Parathyroid adenoma (tissue), 2 donors: ENCODE measurements around the gene MS4A12.
"Not testable (repeated sequence)": the region's sequence is repeated elsewhere in the genome, so short reads cannot be mapped to it uniquely, and the experiment has no call there.

Experiments
- H2AFZ ChIP-seq: fragments of 300-600 bp; sonication (generic); one replicate; pipeline ENCODE4 v1.7.0; 2017; ENCODE audit warnings: antibody characterized with exemption, mild to moderate bottlenecking
- H3K27ac ChIP-seq: fragments of 300-600 bp; sonication (generic); one replicate; pipeline ENCODE4 v1.7.0; 2017
- H3K27me3 ChIP-seq: fragments of 300-600 bp; sonication (generic); one replicate; pipeline ENCODE4 v1.7.0; 2017; ENCODE audit warnings: low read length; ENCODE audit not compliant: control insufficient read depth, insufficient read depth
- H3K36me3 ChIP-seq: fragments of 300-600 bp; sonication (generic); one replicate; pipeline ENCODE4 v1.7.0; 2017; ENCODE audit warnings: low read length; ENCODE audit not compliant: control insufficient read depth, insufficient read depth
- H3K4me1 ChIP-seq: fragments of 300-600 bp; sonication (generic); one replicate; pipeline ENCODE4 v1.7.0; 2017; ENCODE audit warnings: control low read depth
- H3K4me2 ChIP-seq: fragments of 300-600 bp; sonication (generic); one replicate; pipeline ENCODE4 v1.7.0; 2017; ENCODE audit warnings: low read length
- H3K4me3 ChIP-seq: fragments of 300-600 bp; sonication (generic); one replicate; pipeline ENCODE4 v1.7.0; 2017; ENCODE audit warnings: low read depth, low read length
- H3K79me2 ChIP-seq: fragments of 300-600 bp; sonication (generic); one replicate; pipeline ENCODE4 v1.7.0; 2017; ENCODE audit warnings: control low read depth
- H3K9ac ChIP-seq: fragments of 300-600 bp; sonication (generic); one replicate; pipeline ENCODE4 v1.7.0; 2017; ENCODE audit warnings: mild to moderate bottlenecking
- H3K9me3 ChIP-seq: fragments of 300-600 bp; sonication (generic); one replicate; pipeline ENCODE4 v1.7.0; 2017; ENCODE audit warnings: low read length; ENCODE audit not compliant: control insufficient read depth
- CTCF ChIP-seq: fragments of 300-600 bp; sonication (generic); IDR thresholded peaks from one replicate; pipeline ENCODE4 v1.7.0; 2017; ENCODE audit warnings: antibody characterized with exemption, mild to moderate bottlenecking
- donor health status: primary hyperparathyroidism.

MS4A12 gene

GRCh38 chr11:60528465-60528864 lies 35.9 kb downstream of the MS4A12 start:
- TF ChIP-seq CTCF, result no peak
- no peak overlapping the region for H3K9ac ChIP-seq
- no peaks in the 10 kb centered on the region for H3K79me2 ChIP-seq
- no peaks in the 10 kb centered on the region for H3K9me3 ChIP-seq
- H3K27me3 ChIP-seq, result no peaks in the 10 kb centered on the region
- H3K4me3 ChIP-seq, result no peak overlapping the region
- no peaks in the 10 kb centered on the region for H3K36me3 ChIP-seq
- no peak overlapping the region for H3K27ac ChIP-seq
- no peak overlapping the region for H3K4me2 ChIP-seq
- no peak overlapping the region for H2AFZ ChIP-seq
- H3K4me1 ChIP-seq, result no peaks in the 10 kb centered on the region

- no peak overlapping the region for H3K4me2 ChIP-seq
- H3K9me3 ChIP-seq, result no peaks in the 10 kb centered on the region
- H3K36me3 ChIP-seq, result no peaks in the 10 kb centered on the region
- TF ChIP-seq CTCF, result no peak
- no peaks in the 10 kb centered on the region for H3K27me3 ChIP-seq
- H3K4me3 ChIP-seq, result no peak overlapping the region
- no peaks in the 10 kb centered on the region for H3K4me1 ChIP-seq
- no peak overlapping the region for H2AFZ ChIP-seq
- H3K79me2 ChIP-seq, result no peaks in the 10 kb centered on the region
- H3K27ac ChIP-seq, result no peak overlapping the region
- H3K9ac ChIP-seq, result no peak overlapping the region
Observed at GRCh38 chr11:60528934-60529333, 36.4 kb downstream of the MS4A12 start.

GRCh38 chr11:60530454-60531100 lies 38.0 kb downstream of the MS4A12 start:
- Histone ChIP-seq H3K4me3 (no peak overlapping the region), H3K4me2 (no peak overlapping the region), H2AFZ (no peak overlapping the region), H3K79me2 (no peaks in the 10 kb centered on the region), H3K4me1 (no peaks in the 10 kb centered on the region), H3K27ac (no peak overlapping the region), H3K36me3 (no peaks in the 10 kb centered on the region), H3K27me3 (no peaks in the 10 kb centered on the region), H3K9ac (no peak overlapping the region), H3K9me3 (no peaks in the 10 kb centered on the region)
- no peak for TF ChIP-seq CTCF

- not testable (repeated sequence) for H3K9ac ChIP-seq, H3K27me3 ChIP-seq, H3K36me3 ChIP-seq, H3K27ac ChIP-seq, H3K79me2 ChIP-seq, H3K4me3 ChIP-seq, H3K4me1 ChIP-seq, H3K4me2 ChIP-seq, H3K9me3 ChIP-seq, H2AFZ ChIP-seq
Observed at GRCh38 chr11:60532383-60532782, 39.8 kb downstream of the MS4A12 start.

GRCh38 chr11:60538627-60539026 lies 46.0 kb downstream of the MS4A12 start:
- not testable (repeated sequence) for H3K27me3 ChIP-seq, H3K36me3 ChIP-seq, H2AFZ ChIP-seq, H3K9ac ChIP-seq, H3K4me1 ChIP-seq, H3K79me2 ChIP-seq, H3K4me2 ChIP-seq, H3K9me3 ChIP-seq, H3K27ac ChIP-seq, H3K4me3 ChIP-seq

GRCh38 chr11:60544077-60544476 lies 51.5 kb downstream of the MS4A12 start:
- TF ChIP-seq CTCF, result no peak
- no peaks in the 10 kb centered on the region for H3K79me2 ChIP-seq
- H3K27ac ChIP-seq, result no peak overlapping the region
- no peaks in the 10 kb centered on the region for H3K27me3 ChIP-seq
- no peaks in the 10 kb centered on the region for H3K4me1 ChIP-seq
- H3K4me3 ChIP-seq, result no peak overlapping the region
- no peak overlapping the region for H2AFZ ChIP-seq
- H3K36me3 ChIP-seq, result no peaks in the 10 kb centered on the region
- H3K9ac ChIP-seq, result no peak overlapping the region
- H3K9me3 ChIP-seq, result no peaks in the 10 kb centered on the region
- H3K4me2 ChIP-seq, result no peak overlapping the region
